ENCODE data around the gene MOAP1. TPM values are rescaled to one million over a fixed set of nuclear protein-coding genes. Genes with fewer than 3 reads are reported as not detected.
"Not testable (repeated sequence)": the region's sequence is repeated elsewhere in the genome, so short reads cannot be mapped to it uniquely, and the experiment has no call there.

MOAP1 gene, protein sequence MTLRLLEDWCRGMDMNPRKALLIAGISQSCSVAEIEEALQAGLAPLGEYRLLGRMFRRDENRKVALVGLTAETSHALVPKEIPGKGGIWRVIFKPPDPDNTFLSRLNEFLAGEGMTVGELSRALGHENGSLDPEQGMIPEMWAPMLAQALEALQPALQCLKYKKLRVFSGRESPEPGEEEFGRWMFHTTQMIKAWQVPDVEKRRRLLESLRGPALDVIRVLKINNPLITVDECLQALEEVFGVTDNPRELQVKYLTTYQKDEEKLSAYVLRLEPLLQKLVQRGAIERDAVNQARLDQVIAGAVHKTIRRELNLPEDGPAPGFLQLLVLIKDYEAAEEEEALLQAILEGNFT
- 100 to 1,000 TPM in 1 of 3 donors, 10 to 100 TPM in 2; 68.0 to 124 (median 90.4) TPM for polyA plus RNA-seq

GRCh38 chr14:93184391-93185348 is at the start of gene MOAP1, which contains the start of gene LYSET:
TSS of gene MOAP1 (minus strand) at chr14:93184897. CDS start at chr14:93184242, 655 bp downstream.
TSS of gene LYSET (plus strand) at chr14:93185317. CDS start at chr14:93185406, 89 bp downstream.
- H3K27me3 Mint-ChIP-seq (ENCODE audit: low read depth in 3 of 3): peaks cover 5 to 21% (median 17%) of the 10 kb centered on the region in 3 donors
- H3K4me1 Mint-ChIP-seq: peaks cover 34 to 42% of the 10 kb centered on the region in 2 donors
- DNase-seq: peak; percentile 92 to 95 (median 94)
- no peaks in the 10 kb centered on the region for H3K9me3 Mint-ChIP-seq
- peak within 1 kb of the TSS; percentile 96 to 98 (median 97) for H3K27ac Mint-ChIP-seq
- peak within 1 kb of the TSS; percentile 93 to 96 (median 94) for H3K4me3 Mint-ChIP-seq
- H3K36me3 Mint-ChIP-seq: peaks cover 3 to 9% (median 4%) of the 10 kb centered on the region in 3 donors

- not testable (repeated sequence) for DNase-seq; H3K4me3 Mint-ChIP-seq; H3K27ac Mint-ChIP-seq; H3K9me3 Mint-ChIP-seq; H3K27me3 Mint-ChIP-seq (ENCODE audit: low read depth in 3 of 3)
- peaks cover 5 to 10% of the 10 kb centered on the region in 2 donors for H3K4me1 Mint-ChIP-seq
- H3K36me3 Mint-ChIP-seq: peaks cover under 1 to 15% (median 5%) of the 10 kb centered on the region in 3 donors
Observed at GRCh38 chr14:93233078-93233477, 48.4 kb upstream of the MOAP1 start.

GRCh38 chr14:93232159-93232558 is 47.5 kb upstream of the MOAP1 start:
- DNase-seq: no peak
- Mint-ChIP-seq H3K4me3 (no peak overlapping the region), H3K27ac (peak overlapping the region in 1 of 6 donors; percentile 35), H3K36me3 (peaks cover 10 to 24% (median 14%) of the 10 kb centered on the region in 3 donors), H3K27me3 (ENCODE audit: low read depth in 3 of 3) (peaks cover 0 to 1% (median 0%) of the 10 kb centered on the region in 3 donors), H3K9me3 (peaks cover 0 to 1% (median 0%) of the 10 kb centered on the region in 6 donors), H3K4me1 (peaks cover 5 to 10% of the 10 kb centered on the region in 2 donors)

GRCh38 chr14:93231129-93231979 is 46.7 kb upstream of the MOAP1 start:
- Mint-ChIP-seq H3K36me3 (peaks cover 14 to 29% (median 18%) of the 10 kb centered on the region in 3 donors), H3K27ac (no peak overlapping the region), H3K4me3 (peak overlapping the region in 2 of 5 donors; percentile 13 to 60), H3K27me3 (ENCODE audit: low read depth in 3 of 3) (peaks cover 0 to 1% (median 0%) of the 10 kb centered on the region in 3 donors), H3K4me1 (peaks cover 5 to 10% of the 10 kb centered on the region in 2 donors), H3K9me3 (peaks cover 0 to 1% (median 0%) of the 10 kb centered on the region in 6 donors)
- DNase-seq: no peak

- H3K4me3 Mint-ChIP-seq: peak overlapping the region in 2 of 5 donors; percentile 9 to 60
- H3K27me3 Mint-ChIP-seq (ENCODE audit: low read depth in 3 of 3): peaks cover 0 to 4% (median 0%) of the 10 kb centered on the region in 3 donors
- DNase-seq: no peak
- peaks cover 5 to 10% of the 10 kb centered on the region in 2 donors for H3K4me1 Mint-ChIP-seq
- H3K9me3 Mint-ChIP-seq: peaks cover 0 to 1% (median 0%) of the 10 kb centered on the region in 6 donors
- H3K27ac Mint-ChIP-seq: no peak overlapping the region
- H3K36me3 Mint-ChIP-seq: peaks cover 14 to 37% (median 26%) of the 10 kb centered on the region in 3 donors
Observed at GRCh38 chr14:93230539-93230938, 45.8 kb upstream of the MOAP1 start.

- Mint-ChIP-seq H3K4me3 (no peak overlapping the region), H3K27me3 (ENCODE audit: low read depth in 3 of 3) (peaks cover 0 to 2% (median 0%) of the 10 kb centered on the region in 3 donors), H3K9me3 (peaks cover 0 to 1% (median 0%) of the 10 kb centered on the region in 6 donors), H3K27ac (no peak overlapping the region), H3K36me3 (peaks cover 18 to 49% (median 29%) of the 10 kb centered on the region in 3 donors), H3K4me1 (peaks cover 5 to 10% of the 10 kb centered on the region in 2 donors)
- DNase-seq: no peak
Observed at GRCh38 chr14:93228550-93228949, 43.9 kb upstream of the MOAP1 start.

- no peaks in the 10 kb centered on the region for H3K9me3 Mint-ChIP-seq
- H3K4me3 Mint-ChIP-seq: no peak overlapping the region
- H3K4me1 Mint-ChIP-seq: no peaks in the 10 kb centered on the region
- peaks cover 0 to 2% (median 0%) of the 10 kb centered on the region in 3 donors for H3K27me3 Mint-ChIP-seq (ENCODE audit: low read depth in 3 of 3)
- H3K27ac Mint-ChIP-seq: no peak overlapping the region
- H3K36me3 Mint-ChIP-seq: peaks cover 28 to 63% (median 40%) of the 10 kb centered on the region in 3 donors
- no peak for DNase-seq
Observed at GRCh38 chr14:93223565-93223964, 38.9 kb upstream of the MOAP1 start.

DNA sequence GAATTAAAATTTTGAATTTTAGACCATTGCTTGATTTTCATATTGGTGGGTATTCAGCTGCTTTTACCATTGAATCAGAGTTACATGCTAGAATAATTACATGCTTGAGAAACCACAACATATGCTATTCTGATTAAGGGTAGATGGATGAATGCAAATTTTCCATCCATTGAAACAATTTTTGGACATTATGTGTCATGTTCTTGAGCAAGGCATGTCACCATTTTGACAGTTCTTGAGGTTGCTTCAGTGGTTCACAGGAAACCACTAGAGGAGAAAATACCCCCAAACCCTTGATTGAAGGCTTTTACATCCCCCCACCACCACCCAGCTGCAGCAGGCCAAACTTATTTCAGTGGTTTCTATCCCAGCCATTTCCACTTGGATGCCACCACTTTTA is 35.8 kb upstream of the MOAP1 start:
- no peak overlapping the region for H3K4me3 Mint-ChIP-seq
- DNase-seq: no peak
- H3K27me3 Mint-ChIP-seq (ENCODE audit: low read depth in 3 of 3): peaks cover 0 to 1% (median 0%) of the 10 kb centered on the region in 3 donors
- peaks cover 22 to 52% (median 24%) of the 10 kb centered on the region in 3 donors for H3K36me3 Mint-ChIP-seq
- no peaks in the 10 kb centered on the region for H3K9me3 Mint-ChIP-seq
- H3K27ac Mint-ChIP-seq: no peak overlapping the region
- no peaks in the 10 kb centered on the region for H3K4me1 Mint-ChIP-seq

DNA sequence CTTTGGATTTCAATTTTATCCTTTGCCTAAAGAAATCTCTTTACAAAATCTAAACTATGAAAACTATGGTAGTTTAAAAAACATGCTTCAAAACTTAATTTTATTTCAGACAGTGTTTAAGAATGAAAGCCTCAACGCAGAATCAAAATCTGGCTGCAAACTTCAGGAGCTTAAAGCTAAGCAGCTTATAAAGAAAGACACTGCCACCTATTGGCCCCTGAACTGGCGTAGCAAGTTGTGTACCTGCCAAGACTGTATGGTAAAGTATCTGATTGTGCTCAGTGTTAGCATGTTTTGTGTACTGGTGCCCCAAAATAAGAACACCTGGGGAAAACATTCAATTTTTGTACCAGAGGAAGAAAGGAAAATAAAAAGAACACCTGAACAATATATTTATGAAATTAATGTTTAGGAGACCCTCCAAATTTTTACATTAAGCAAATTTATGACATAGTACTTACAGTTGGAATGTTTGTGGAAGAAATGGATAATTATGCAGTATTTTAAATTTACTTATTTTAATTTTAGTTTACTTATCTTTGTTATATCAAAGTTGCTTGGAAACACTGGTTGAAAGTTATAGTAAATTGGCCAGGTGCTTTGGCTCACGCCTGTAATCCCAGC is 34.5 kb upstream of the MOAP1 start:
- Mint-ChIP-seq H3K9me3 (no peaks in the 10 kb centered on the region), H3K27me3 (ENCODE audit: low read depth in 3 of 3) (peaks cover 0 to 2% (median 1%) of the 10 kb centered on the region in 3 donors), H3K36me3 (peaks cover 18 to 50% (median 24%) of the 10 kb centered on the region in 3 donors), H3K4me3 (no peak overlapping the region), H3K4me1 (no peaks in the 10 kb centered on the region), H3K27ac (no peak overlapping the region)
- DNase-seq: peak; percentile 8 to 40 (median 32)

- H3K4me1 Mint-ChIP-seq: peaks cover 0 to 7% of the 10 kb centered on the region in 2 donors
- H3K4me3 Mint-ChIP-seq: no peak overlapping the region
- H3K36me3 Mint-ChIP-seq: peaks cover 16 to 33% (median 19%) of the 10 kb centered on the region in 3 donors
- H3K27me3 Mint-ChIP-seq (ENCODE audit: low read depth in 3 of 3): peaks cover 0 to 2% (median 1%) of the 10 kb centered on the region in 3 donors
- no peaks in the 10 kb centered on the region for H3K9me3 Mint-ChIP-seq
- DNase-seq: no peak
- peak overlapping the region in 1 of 6 donors; percentile 67 for H3K27ac Mint-ChIP-seq
Observed at GRCh38 chr14:93214598-93214997, 29.9 kb upstream of the MOAP1 start.

DNA sequence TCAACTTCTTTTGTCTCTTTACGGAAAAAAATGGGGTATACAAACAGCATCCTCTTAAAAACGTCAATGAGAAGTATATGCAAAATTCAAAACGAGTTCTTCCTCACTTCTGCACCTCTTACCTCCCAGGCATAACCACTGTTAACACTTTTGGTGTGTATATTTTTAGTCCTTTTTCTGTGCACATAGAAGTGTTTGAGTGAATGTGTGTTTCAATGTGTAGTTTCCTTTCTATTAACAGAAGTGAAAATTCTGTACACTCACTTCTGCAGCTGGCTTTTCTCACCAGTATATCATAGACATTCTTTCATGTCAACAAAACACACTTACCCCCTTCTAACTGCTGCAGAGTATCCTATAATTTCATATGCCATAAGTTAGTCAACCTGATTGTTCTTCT is 27.7 kb upstream of the MOAP1 start:
- Mint-ChIP-seq H3K36me3 (peaks cover 11 to 24% (median 16%) of the 10 kb centered on the region in 3 donors), H3K27me3 (ENCODE audit: low read depth in 3 of 3) (peaks cover 0 to 3% (median 2%) of the 10 kb centered on the region in 3 donors), H3K4me1 (peaks cover 8 to 28% of the 10 kb centered on the region in 2 donors), H3K9me3 (no peaks in the 10 kb centered on the region), H3K27ac (no peak overlapping the region), H3K4me3 (no peak overlapping the region)
- DNase-seq: no peak
